ENCODE data around the gene ELMO2. TPM values are rescaled to one million over a fixed set of nuclear protein-coding genes. Genes with fewer than 3 reads are reported as not detected.

Gene ELMO2
- total and polyA plus RNA-seq, 9 of the 15 experiments (the other 6 are each of a cell fraction or from before 2014, with no cell fraction given) = 7.5 to 21.5 (median 15.9) TPM

- TF ChIP-seq BRCA1 (IDR thresholded peaks at IDR 0.05) (no peak), BRCA1 (CRISPR knock-in tag; IDR thresholded peaks at IDR 0.05) (no peak), STAT5B (CRISPR knock-in tag; IDR thresholded peaks at IDR 0.05) (no peak), THAP12 (CRISPR knock-in tag; IDR thresholded peaks at IDR 0.05) (peak; percentile 54; the same call in 1 of the 2 replicates), TCF7 (IDR thresholded peaks at IDR 0.05; ENCODE audit: borderline replicate concordance) (no peak), C11orf30 (IDR thresholded peaks at IDR 0.05; ENCODE audit: low read depth) (peak; percentile 74), HDGF (IDR thresholded peaks at IDR 0.05) (no peak), ESRRA (IDR thresholded peaks at IDR 0.05; ENCODE audit: borderline replicate concordance, low read depth) (0 out of 2 replicates have a peak, but pooled peaks have one; percentile 18), NR2C2 (CRISPR knock-in tag; IDR thresholded peaks at IDR 0.05) (no peak), NR2C2 (tag; IDR thresholded peaks at IDR 0.05) (peak; percentile 77), ZNF445 (CRISPR knock-in tag; IDR thresholded peaks at IDR 0.05; ENCODE audit: low read depth) (no peak), ELK3 (CRISPR knock-in tag; IDR thresholded peaks at IDR 0.05) (no peak), GABPA (tag; conservative IDR thresholded peaks at IDR 0.05; ENCODE audit: low read depth) (peak; percentile 100), MECOM (CRISPR knock-in tag; IDR thresholded peaks at IDR 0.05) (no peak), POLR2AphosphoS5 (IDR thresholded peaks at IDR 0.05; ENCODE audit: control insufficient read depth, insufficient read depth, low read depth, low read length) (peak; percentile 80), USF2 (CRISPR knock-in tag; IDR thresholded peaks at IDR 0.05) (peak; percentile 87), CBX1 (IDR thresholded peaks at IDR 0.05; ENCODE audit: low read depth) (peak; percentile 62; the same call in 1 of the 2 replicates), GTF3C2 (IDR thresholded peaks at IDR 0.05; ENCODE audit: borderline replicate concordance, extremely low read depth, insufficient read length) (no peak), ZKSCAN3 (CRISPR knock-in tag; IDR thresholded peaks at IDR 0.05) (no peak), HOMEZ (CRISPR knock-in tag; IDR thresholded peaks at IDR 0.05) (no peak)
Measured at GRCh38 chr20:46363874-46364669, 42.3 kb downstream of the ELMO2 start (continued).
